ENCODE measurements around the gene CETN3.

DNA sequence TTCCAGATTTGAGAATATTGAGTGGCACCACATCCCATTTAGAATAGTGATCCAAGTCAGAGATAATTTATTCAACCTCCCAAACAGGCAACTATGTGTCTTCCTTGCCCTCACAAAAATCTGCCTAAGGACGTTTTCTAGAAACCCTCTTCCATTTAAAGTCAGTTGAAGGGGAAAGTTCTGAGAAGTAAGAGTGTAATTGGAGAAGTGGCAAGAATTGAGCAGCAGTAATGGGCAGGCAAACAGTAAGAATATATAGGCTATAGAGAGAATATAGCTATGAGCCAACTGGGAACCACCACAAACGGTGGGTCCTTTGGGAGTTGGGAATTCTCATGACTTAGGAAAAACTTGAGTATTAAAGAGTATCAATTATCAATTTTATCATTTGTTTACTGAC, 31.1 kb upstream of the CETN3 start:
- no peak for TF ChIP-seq FOXK1 (CRISPR knock-in tag; IDR thresholded peaks at IDR 0.05; ENCODE audit: borderline replicate concordance)
- no peak for TF ChIP-seq BCOR (IDR thresholded peaks at IDR 0.05)
- TF ChIP-seq NFYB (IDR thresholded peaks at IDR 0.05; ENCODE audit: extremely low read depth, insufficient read length), result no peak
- no peak for TF ChIP-seq EP300 (IDR thresholded peaks at IDR 0.05; ENCODE audit: low read length)
- TF ChIP-seq, protein P1, sequence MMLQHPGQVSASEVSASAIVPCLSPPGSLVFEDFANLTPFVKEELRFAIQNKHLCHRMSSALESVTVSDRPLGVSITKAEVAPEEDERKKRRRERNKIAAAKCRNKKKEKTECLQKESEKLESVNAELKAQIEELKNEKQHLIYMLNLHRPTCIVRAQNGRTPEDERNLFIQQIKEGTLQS (IDR thresholded peaks at IDR 0.05), result no peak
- TF ChIP-seq, protein P1 (CRISPR knock-in tag; conservative IDR thresholded peaks at IDR 0.05), result no peak
- TF ChIP-seq, protein P2, sequence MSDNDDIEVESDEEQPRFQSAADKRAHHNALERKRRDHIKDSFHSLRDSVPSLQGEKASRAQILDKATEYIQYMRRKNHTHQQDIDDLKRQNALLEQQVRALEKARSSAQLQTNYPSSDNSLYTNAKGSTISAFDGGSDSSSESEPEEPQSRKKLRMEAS (CRISPR knock-in tag; IDR thresholded peaks at IDR 0.05), result no peak

Measured in K562 (cell line).